Fibroblast of lung (primary cell): ENCODE results near the gene CAPN10.

Experiments used
- CTCF ChIP-seq, 2 donors: IDR thresholded peaks in 1 of 2; conservative IDR thresholded peaks in 1 of 2; 1 replicate in 1 of 2; 2 replicates in 1 of 2; pipeline ENCODE4 v1.5.1; 2011 to 2012; ENCODE audit warnings: low read length in 2 of 2, control low read depth in 1 of 2, inconsistent platforms in 1 of 2, low read depth in 1 of 2, mild to moderate bottlenecking in 1 of 2
- EZH2 ChIP-seq: IDR thresholded peaks from 2 replicates; pipeline ENCODE4 v1.5.1; 2012; ENCODE audit warnings: low read length, control low read depth, mild to moderate bottlenecking; ENCODE audit errors: missing control alignments

- TF ChIP-seq CTCF (conservative IDR thresholded peaks at IDR 0.05 in 1 of 2, IDR thresholded peaks at IDR 0.05 in 1 of 2; ENCODE audit: low read depth in 1 of 2, low read length in 2 of 2) (no peak), EZH2 (no peak)
Observed at GRCh38 chr2:240645346-240645745, 58.8 kb downstream of the CAPN10 start.
